ENCODE results near the gene C14orf93.

The C14orf93 gene, protein sequence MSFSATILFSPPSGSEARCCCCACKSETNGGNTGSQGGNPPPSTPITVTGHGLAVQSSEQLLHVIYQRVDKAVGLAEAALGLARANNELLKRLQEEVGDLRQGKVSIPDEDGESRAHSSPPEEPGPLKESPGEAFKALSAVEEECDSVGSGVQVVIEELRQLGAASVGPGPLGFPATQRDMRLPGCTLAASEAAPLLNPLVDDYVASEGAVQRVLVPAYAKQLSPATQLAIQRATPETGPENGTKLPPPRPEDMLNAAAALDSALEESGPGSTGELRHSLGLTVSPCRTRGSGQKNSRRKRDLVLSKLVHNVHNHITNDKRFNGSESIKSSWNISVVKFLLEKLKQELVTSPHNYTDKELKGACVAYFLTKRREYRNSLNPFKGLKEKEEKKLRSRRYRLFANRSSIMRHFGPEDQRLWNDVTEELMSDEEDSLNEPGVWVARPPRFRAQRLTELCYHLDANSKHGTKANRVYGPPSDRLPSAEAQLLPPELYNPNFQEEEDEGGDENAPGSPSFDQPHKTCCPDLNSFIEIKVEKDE

DNA sequence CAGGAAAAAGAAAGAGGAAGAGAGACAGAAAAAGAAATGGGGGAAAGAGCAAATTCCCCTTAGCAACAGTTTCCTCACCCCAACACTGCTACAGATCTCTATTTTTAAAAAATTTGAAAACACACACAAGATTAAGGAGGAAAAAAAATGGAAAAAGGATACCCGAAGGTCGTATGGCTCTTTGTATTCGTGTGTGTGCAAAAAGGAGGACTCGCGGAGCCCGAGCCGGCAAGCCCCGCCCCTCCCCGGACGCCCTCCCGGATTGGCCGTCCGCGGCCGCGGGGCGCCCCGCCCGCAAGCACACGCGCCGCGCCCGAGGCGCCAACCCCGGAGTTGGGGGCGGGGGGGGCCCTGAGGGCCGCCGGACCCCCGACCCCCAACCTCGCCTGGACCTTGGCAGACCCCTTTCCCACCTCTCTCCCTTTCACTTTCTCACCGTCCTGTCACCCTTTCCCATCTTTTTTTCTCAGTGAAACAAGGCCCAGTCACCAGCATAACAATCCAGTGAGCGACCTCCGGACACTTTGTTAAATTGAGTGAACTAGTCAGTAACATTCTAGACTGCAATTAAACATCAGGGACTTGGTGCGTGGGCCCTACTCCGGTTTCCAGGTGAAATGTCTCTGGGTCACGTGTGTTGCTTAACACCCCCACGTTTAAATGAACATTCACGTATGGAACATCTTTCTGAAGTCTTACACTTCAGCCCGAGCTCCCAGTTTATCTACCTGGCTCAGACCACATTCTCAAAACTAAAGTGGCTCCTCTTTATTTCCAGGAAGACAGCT lies at the start of gene C14orf93:
Gene C14orf93, minus strand, starts transcription at position 205 of the 788 bp plus-strand sequence. CDS start 11,120 bp downstream, outside the sequence.
- peak; percentile 86 for DNase-seq (ENCODE audit: low spot score)

DNA sequence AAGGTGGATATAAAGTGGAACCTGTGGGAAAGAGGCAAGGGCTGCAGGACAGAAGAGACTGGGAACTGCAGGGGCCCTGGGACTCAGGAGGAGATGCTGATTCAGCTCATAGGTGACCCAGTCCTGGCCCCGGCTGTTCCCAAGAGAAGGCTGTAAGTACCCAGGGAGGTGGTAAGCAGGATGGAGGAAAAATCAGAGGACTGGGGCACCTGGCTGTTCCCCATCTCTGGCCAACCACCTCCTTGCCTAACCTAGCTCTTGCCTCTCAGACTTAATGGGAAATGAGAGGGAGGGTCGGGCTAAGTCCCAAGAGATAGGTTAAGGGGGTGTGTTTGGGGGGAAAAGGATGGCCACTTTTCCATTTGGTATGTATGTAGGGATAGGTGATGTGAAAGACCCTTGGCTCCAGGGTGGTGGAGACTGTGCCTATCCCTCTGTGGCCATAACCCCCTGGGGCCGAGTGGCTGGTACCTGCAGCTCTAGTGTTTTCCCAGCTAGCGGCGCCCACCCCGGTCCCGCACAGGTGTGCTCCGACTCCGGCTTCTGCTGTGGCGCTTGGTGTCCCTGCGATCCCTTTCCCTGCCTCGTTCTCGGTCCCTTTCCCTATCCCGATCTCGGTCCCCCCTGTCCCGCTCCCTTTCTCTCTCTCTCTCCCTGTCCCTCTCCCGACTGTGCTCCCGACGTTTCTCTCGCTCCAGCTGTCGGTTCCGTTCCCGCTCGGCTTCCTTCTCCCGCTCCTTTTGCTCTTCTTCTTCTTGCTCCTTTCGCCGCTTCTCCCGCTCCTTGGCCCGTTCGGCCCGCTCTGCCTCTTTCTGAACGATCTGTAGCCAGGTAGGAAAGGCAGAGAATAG lies 48.9 kb upstream of the C14orf93 start:
- DNase-seq (ENCODE audit: low spot score), result no peak

DNA sequence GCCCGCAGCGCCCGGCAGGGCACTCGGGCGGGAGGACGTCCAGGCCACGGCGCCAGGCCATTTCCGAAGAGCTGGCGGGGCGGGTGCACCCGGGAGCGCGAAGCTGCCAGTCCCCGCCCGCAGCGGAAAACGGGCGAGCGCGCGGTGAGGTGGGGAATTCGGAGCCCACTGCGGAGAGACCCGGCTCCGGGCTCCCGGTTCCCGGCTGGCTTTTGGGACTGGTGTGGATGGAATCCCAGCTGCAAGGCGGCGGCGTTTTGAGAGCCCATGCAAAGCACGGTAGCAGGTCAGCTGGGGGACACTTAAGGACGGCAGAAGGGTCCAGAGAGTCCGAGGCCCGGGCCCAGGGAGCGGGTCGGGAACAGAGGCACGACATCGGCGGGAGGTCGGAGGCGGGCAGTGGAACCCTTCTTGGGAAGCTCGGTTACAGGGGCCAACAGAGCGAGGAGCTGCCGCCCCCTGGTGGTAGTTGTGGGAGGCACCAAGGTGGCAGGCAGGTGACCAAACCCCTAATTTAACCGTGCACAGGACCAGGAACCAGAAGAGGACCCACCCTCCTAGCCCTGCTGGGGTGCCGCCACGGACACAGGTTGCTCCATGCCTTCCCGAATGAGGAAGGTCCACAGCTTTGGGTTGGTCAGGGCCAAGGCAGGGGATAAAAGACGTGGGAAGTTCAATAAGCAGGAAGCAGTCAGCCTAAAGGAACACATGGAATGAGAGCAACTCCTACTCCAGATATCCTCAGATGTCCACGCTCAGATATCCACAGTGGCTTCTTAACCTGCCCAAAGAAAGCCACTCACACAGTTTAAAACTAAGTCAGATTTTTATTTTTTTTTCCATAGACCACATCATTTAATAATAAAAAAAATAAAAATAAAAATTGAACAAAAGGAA lies 48.1 kb upstream of the C14orf93 start:
- DNase-seq (ENCODE audit: low spot score), result peak; percentile 89

DNA sequence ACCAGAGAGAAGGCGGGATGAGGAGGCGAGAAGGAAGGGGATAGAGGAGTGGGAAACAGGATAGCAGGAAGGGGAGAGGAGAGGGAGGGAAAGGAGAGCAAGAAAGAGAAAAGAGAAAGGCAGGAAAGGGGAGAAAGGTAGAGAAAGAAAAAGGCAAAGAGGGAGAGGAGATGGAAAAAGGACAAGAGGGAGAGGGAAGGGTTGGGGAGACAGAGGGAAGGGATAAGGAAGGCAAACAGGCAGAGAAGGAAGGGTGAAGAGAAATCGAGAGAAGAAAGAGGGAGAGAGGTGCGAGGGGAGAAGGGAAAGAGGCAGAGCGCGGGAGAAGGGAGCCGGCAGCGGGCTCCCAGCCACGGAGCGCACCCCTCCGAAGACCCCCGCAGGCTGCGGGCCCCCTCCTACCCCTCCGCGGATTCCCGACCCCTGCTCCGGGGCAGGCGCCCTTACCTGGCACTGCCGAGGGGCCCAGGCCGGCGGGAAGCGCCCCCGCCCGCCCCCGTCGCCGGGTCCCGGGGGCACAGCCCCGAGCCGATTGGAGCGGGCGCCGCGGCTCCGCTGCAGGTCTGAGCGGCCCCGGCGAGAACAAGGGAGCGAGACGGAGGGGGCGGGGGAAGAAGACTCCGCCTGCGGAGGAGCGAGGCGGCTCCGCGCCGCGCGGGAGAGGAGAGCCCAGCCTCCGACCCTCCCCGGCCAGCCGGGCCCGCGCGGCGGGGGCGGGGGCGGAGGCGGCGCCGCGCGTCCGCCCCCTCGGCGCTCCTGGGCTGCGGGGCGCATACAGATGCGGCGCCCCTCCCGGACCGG lies 47.2 kb upstream of the C14orf93 start, which contains the start of gene CDH24:
Gene CDH24, minus strand, starts transcription at position 565 of the 801 bp plus-strand sequence. CDS start 1,787 bp downstream, outside the sequence.
- DNase-seq (ENCODE audit: low spot score), result peak; percentile 80

DNA sequence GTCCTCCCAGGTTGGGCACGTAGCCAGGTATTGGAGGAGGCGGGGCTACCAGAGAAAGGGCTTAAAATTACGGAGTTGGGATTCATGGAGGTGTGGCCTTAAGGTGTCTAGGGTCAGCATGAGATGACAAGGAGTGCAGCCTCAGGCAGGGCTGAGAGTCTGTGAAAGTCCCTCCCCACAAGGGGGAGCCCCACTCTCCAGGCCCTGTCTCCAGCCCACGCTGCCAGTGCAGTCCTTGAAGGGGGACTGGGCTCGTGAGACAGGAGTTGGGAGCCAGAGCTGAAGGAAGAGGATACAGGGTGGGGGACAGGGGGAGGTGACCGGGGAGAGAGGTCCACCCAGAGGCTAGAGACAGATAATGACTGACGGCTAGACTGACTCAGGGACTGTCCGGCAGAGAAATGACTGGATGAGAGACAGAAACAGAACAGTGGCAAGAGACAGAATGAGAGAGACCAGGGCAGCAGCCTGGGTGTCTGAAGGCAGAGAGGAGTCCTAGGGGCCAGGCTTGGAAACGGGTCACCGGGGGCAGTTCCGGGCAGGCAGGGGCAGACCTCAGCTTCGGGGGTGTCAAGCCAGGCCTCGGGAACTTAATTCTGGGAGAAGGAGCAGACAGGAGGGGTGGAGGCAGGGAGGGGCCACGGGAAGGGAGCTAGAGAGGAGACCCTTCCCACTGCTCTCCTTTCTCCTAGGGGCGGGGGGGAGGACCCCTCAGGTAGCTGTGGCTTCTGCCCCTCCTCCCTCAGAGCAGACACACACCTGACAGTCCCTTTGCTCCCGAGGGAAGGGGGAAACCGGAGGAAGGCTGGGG lies 46.4 kb upstream of the C14orf93 start:
- DNase-seq (ENCODE audit: low spot score), result peak; percentile 92

DNA sequence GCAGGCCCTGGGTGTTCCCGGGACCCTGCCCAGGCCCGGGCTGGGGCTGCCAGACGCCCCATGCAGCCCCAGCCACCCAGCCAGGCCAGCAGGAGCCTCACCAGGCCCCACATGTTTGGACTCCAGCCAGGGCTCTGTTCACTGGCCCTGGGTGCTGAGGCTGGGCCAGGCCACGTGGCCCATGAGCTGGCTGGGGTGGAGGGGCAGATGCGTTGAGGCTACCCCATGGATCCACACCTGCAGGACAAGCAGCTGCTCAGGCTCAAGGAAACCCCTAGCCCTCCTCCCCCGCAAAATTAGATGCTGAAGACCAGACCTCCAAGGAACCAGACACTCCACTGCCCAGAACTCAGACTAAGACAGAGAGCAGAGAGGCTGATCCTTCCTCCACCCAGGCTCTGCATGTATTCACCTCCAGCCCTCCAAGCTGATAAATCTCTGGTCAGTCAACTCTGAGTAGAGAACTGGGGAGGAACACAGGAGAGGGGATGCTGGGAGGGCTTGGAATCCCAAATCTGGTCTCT lies 45.7 kb upstream of the C14orf93 start:
- peak; percentile 64 for DNase-seq (ENCODE audit: low spot score)

DNA sequence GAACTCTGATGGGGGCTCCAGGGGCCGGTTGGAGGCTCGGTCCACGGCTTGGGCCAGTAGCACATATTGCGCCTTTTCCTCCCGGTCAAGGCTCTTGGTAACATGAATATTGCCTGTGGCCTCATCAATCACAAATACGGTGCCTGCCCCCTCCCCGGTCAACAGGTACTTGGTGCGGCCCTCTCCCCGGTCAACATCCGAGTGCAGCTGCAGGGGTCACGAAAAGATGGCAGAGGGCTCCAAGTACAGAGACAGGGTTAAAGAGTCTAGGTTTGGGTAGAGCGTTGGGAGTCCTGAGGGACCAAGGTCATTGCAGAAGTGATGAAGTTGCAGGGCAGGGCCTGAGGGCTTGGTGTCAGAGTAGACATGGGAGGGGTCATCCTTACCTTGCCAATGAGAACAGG lies 45.2 kb upstream of the C14orf93 start:
- no peak for DNase-seq (ENCODE audit: low spot score)

DNA sequence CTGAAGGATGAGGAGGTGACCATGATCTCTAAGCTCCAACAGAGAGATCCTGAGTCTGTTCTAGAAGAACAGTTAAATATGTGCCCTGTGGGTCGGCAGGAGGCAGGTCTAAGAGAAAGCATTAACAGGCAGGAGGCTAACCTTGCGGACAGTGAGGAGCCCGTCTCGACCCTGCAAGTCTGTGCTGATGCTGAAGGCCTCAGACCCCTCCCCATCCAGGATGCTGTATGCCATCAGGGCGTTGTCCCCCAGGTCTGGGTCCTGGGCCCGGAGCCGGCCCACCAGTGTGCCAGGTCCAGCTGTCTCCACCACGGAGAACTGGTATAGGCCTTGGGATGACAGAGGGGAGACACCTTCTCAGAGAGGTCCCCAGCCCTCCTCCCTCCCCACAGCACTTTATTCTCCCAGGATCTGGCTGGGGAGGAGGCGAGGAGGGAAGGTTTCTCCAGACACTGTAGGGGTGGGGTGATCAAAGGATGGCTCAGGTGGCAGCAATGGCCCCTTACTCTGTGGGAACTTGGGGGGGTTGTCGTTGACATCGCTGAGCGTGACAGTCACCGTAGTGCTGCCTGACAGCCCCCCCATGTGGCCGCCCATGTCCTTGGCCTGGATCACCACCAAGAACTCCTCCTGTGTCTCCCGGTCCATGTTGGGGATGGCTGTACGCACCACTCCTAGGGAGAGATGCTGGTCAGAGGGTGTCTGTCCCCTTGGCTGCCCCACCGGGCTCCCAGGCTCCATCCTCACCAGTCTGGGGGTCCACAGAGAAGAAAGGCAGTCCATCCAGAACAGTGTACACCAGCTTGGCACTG lies 44.3 kb upstream of the C14orf93 start:
- DNase-seq (ENCODE audit: low spot score), result no peak

DNA sequence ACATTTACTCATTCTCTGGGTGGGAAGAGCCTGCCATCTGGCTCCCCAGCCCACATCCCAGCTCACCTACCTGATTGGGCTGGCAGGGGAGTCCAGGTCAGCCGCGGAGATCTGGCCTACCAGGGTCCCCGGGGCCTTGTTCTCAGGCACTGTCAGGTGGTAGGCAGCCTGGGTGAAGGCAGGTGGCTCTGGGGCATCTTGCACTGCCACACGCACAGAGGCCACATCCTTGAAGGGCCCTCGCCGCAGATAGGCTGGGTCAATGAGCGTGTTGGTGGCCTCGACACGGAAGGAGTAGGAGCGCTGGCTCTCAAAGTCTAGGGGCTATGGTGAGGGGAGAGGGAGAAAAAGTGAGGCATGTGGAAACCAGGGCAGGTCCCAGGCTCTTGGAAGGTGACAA lies 43.5 kb upstream of the C14orf93 start:
- no peak for DNase-seq (ENCODE audit: low spot score)

DNA sequence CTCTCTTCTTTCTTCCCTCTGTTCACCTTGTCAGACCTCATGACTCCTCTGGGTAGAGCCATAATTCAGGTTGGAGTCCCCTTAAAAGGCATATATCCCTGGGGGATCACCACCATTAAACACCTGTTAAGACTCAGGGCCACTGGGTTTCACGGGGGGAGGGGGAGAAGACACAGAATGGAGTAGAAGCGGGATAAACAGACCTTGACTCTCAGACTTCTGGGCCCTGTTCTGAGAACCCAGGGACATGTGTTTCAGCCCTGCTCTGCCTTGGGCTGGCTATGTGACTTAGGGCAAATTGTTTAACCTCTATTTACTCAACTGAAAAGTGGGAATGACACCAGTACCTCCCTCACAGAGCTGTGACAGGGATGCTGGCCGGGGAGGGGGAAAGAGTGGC lies 42.7 kb upstream of the C14orf93 start:
- DNase-seq (ENCODE audit: low spot score), result no peak

DNA sequence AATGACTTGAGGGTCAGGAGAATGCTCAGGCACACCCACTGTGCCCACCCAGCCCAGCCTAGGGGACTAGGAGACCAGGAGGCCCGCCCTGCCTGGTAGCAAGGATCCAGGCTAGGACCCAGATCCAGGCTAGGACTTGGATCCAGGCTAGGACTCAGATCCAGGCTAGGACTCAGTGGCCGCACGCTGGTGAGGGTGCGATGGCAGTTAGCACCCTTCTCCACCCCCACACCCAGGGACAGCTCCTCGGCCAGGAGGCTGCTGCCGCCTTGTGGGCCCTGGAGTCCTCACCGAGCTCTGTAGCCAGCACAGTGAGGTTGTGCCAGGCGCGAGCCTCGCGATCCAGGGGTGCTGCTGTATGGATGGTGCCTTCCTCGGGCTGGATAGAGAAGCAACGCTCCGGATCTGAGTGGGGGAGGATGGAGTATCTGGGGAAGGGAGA lies 42.3 kb upstream of the C14orf93 start:
- no peak for DNase-seq (ENCODE audit: low spot score)

DNA sequence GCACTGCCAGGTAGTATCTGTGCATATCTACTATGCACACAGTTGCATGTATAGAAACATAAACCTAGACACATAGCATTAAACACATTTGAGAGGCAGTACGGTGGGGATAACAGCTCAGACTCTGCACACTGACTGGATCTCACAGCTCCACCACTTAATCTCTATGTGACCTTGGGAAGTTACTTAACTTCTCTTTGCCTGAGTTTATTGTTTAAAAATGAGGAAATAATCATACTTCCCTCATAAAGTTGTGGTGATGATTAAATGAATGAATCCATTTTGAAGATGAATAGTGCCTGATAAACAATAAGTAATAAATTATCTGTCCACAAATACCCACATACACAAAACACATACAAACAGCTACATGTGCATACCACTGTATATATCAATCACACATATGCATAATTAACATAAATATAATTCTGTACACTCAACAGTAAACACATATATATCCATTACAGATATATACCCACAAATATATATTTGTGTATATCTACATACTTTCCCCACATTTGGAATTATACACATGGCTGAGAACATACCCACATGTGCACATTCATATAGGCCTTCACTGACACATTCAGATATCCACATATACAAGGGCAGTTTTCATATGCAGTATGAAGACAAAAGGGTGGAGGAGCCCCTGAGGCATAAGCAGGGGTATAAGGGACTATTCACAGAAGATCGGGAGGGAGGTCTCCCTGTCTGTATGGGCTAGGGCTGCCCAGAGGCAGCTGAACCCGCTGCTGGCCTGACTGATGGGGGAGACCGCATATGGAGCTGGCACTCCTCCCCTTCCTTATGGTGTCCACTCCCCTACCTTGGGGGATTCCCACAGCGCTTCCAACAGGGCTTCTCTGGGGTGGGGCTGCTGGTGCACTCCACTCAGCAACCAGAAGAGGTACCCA lies 41.5 kb upstream of the C14orf93 start:
- DNase-seq (ENCODE audit: low spot score), result no peak

DNA sequence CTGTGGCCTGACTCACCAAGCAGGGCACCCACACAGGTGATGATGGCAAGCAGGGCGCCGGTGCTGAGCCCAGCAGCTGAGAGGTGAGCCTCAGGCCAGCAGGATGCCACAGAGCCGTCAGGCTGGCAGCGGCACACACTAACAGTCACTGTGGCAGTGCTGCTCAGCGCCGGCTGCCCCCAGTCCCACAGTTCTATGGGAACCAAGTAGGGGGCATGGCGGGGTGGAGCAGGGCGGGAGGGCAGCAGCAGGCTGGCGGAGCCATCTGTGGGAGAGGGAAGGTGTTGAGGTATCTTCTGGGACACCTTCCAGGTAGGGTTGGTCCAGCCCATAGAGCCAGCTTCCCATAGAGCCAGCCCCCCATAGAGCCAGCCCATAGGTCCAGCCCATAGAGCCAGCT lies 39.1 kb upstream of the C14orf93 start:
- no peak for DNase-seq (ENCODE audit: low spot score)

DNA sequence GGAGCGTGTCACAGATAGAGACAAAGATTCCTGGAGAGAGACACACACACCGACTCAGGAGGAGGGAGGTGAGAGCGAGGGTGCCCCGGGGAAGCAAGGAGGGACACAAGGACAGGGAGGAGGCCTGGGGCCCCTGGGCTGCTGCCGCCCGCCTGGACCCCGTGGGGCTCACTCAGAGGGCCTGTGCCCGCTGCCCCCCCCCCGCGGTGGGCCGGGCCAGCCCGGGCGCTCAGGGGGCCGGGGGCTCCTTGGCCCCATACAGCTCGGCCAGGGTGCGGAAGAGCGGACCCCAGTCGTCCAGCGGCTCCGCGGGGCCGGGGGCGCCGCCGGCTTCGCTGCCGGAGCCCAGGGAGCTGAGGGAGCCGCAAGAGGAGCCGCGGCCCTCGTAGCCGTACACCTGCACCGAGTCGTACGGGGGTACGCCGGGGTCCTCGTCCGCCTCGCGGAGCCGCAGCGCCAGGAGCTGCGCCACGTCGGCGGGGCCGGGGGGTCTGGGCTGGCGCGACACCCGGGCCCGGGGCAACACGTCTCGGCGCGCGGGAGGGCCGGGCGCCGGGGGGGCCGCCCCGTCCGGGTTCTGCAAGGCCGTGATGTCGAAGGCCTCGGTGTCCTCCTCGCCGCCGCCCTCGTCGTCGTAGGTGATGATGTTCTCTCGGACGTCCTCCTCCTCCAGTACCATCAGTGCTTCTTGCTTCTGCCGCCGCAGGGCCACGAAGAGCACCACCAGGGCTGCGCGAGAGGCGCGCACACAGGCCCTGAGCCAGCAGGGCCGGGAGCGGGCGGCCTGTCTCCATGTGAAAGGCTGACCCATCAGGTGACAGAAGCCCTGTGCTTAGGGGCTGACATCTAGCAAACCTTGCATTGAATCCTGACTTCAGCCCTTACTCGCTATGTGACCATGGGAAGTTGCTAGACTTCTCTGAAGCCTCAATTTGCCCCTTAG lies 38.1 kb upstream of the C14orf93 start:
- DNase-seq (ENCODE audit: low spot score), result no peak

DNA sequence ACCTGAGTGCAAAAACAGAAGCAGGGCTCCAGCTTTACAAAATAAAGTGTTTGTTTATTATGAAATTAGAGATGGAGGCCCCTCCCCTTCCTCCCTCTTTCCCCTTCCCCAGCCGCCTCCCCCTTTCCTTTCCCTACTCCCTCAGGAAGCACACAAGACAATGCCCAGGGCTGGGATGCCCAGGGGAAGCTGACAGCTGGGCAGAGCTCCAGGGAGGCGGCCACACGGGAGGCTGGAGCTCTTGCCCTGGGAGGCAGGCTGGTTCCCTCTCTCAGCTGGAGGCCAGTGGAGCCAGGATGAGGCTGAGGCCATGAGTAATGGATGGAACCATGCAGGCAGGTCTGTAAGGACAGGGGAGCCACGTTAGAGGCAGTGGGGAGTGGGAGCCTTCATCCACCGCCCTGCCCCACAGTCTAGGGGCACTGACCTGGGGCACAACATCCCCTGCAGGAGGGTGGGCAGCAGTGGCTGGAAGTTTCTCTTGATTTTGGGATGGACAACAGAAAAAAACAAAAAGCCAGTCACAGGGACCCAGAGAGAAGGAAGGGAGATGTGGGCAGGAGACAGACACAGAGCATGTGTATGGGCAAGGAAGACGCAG lies 37.2 kb upstream of the C14orf93 start:
- no peak for DNase-seq (ENCODE audit: low spot score)
